Neural cell (in vitro differentiated cells): ENCODE results near the gene TPM1. TPM values are rescaled to one million over a fixed set of nuclear protein-coding genes. Genes with fewer than 3 reads are reported as not detected.
A peak's percentile ranks its signal among the peaks of the same experiment; 100 is the strongest.

Experiments
- H2AFZ ChIP-seq: fragments of 200-600, 300-800 bp; sonication (generic), shearing (Covaris generic); 2 replicates; pipeline ENCODE4 v1.6.0; 2014; ENCODE audit warnings: low read depth, mild to moderate bottlenecking, antibody characterized with exemption, low read length, moderate library complexity
- H3F3A ChIP-seq: fragments of 200-600 bp; shearing (Covaris generic); 2 replicates; pipeline ENCODE4 v1.6.1; 2016; ENCODE audit warnings: mild to moderate bottlenecking, moderate library complexity, mixed read lengths, antibody characterized with exemption, low read length; ENCODE audit not compliant: insufficient read depth, poor library complexity, severe bottlenecking
- H3K27ac ChIP-seq: fragments of 200-600, 300-800 bp; sonication (generic), shearing (Covaris generic); 2 replicates; pipeline ENCODE4 v1.5.1; 2014; ENCODE audit warnings: mild to moderate bottlenecking, low read length, moderate library complexity
- H3K27me3 ChIP-seq: fragments of 300-800, 200-600 bp; sonication (generic), shearing (Covaris generic); 2 replicates; pipeline ENCODE4 v1.6.0; 2014; ENCODE audit warnings: mild to moderate bottlenecking, low read depth, low read length, moderate library complexity; ENCODE audit not compliant: insufficient read depth
- H3K36me3 ChIP-seq: fragments of 300-800, 200-600 bp; sonication (generic), shearing (Covaris generic); 2 replicates; pipeline ENCODE4 v1.5.1; 2014; ENCODE audit warnings: mild to moderate bottlenecking, antibody characterized with exemption, low read length, moderate library complexity; ENCODE audit not compliant: insufficient read depth
- H3K4me2 ChIP-seq: fragments of 300-800, 200-600 bp; sonication (generic), shearing (Covaris generic); 2 replicates; pipeline ENCODE4 v1.6.0; 2014; ENCODE audit warnings: mild to moderate bottlenecking, low read length
- H3K4me3 ChIP-seq: fragments of 300-800, 200-600 bp; sonication (generic), shearing (Covaris generic); 2 replicates; pipeline ENCODE4 v1.5.1; 2014; ENCODE audit warnings: mild to moderate bottlenecking, low read length, moderate library complexity
- H3K79me2 ChIP-seq: fragments of 200-600 bp; shearing (Covaris generic); replicated peaks from 2 replicates; pipeline ENCODE4 v1.6.0; 2014; ENCODE audit warnings: mild to moderate bottlenecking, low read length, moderate library complexity; ENCODE audit not compliant: insufficient read depth
- H3K9ac ChIP-seq: fragments of 300-800, 200-600 bp; sonication (generic), shearing (Covaris generic); 2 replicates; pipeline ENCODE4 v1.6.1; 2016; ENCODE audit warnings: mild to moderate bottlenecking, low read length, mixed read lengths
- H3K9me2 ChIP-seq: fragments of 200-600 bp; shearing (Covaris generic); 2 replicates; pipeline ENCODE4 v1.6.1; 2016; ENCODE audit warnings: mild to moderate bottlenecking, low read length, mixed read lengths; ENCODE audit not compliant: insufficient read depth
- H3K9me3 ChIP-seq: fragments of 200-600, 300-800 bp; sonication (generic), shearing (Covaris generic); 2 replicates; pipeline ENCODE4 v1.6.1; 2016; ENCODE audit warnings: mild to moderate bottlenecking, mixed run types, low read length, moderate library complexity, mixed read lengths
- H4K20me1 ChIP-seq: fragments of 200-600 bp; shearing (Covaris generic); 2 replicates; pipeline ENCODE4 v1.6.1; 2016; ENCODE audit warnings: mild to moderate bottlenecking, mixed run types; ENCODE audit not compliant: insufficient read depth
- EP300 ChIP-seq: fragments of 450-650 bp; conservative IDR thresholded peaks from 2 replicates; pipeline ENCODE4 v1.6.1; 2014; ENCODE audit warnings: antibody characterized with exemption, mild to moderate bottlenecking, moderate library complexity; ENCODE audit not compliant: poor library complexity, severe bottlenecking
- EZH2 ChIP-seq: fragments of 200-600, 300-800 bp; shearing (Covaris generic), sonication (generic); IDR thresholded peaks from 2 replicates; pipeline ENCODE4 v1.6.1; 2014; ENCODE audit warnings: antibody characterized with exemption, low read length, borderline replicate concordance, mild to moderate bottlenecking; ENCODE audit not compliant: insufficient read depth, poor library complexity, severe bottlenecking
- MXI1 ChIP-seq: fragments of 450-650 bp; conservative IDR thresholded peaks from 2 replicates; pipeline ENCODE4 v1.6.1; 2014; ENCODE audit warnings: antibody characterized with exemption, mild to moderate bottlenecking; ENCODE audit not compliant: poor library complexity, severe bottlenecking
- POLR2AphosphoS5 ChIP-seq: IDR thresholded peaks from 2 replicates; pipeline ENCODE4 v1.6.1; 2012
- RAD21 ChIP-seq: fragments of 450-650 bp; conservative IDR thresholded peaks from 2 replicates; pipeline ENCODE4 v1.6.1; 2014; ENCODE audit warnings: antibody characterized with exemption, mild to moderate bottlenecking, moderate library complexity
- SMC3 ChIP-seq: fragments of 450-650 bp; conservative IDR thresholded peaks from 2 replicates; pipeline ENCODE4 v1.6.1; 2014; ENCODE audit warnings: antibody characterized with exemption, mild to moderate bottlenecking, moderate library complexity; ENCODE audit not compliant: poor library complexity
- TAF1 ChIP-seq: IDR thresholded peaks from 2 replicates; pipeline ENCODE4 v1.6.1; 2012; ENCODE audit warnings: low read depth
- polyA plus RNA-seq: library from polyadenylated mRNA; depleted of rRNA; stranded (reverse); fragments of >200 nt; gene quantifications from 2 replicates; pipeline ENCODE4 v1.2.3, GENCODE V29; 2014
- TF ChIP-seq, protein P1 (sequence below): fragments of 450-650 bp; IDR thresholded peaks from 2 replicates; pipeline ENCODE4 v1.5.1; 2014; ENCODE audit warnings: antibody characterized with exemption, mild to moderate bottlenecking, moderate library complexity; ENCODE audit not compliant: poor library complexity, severe bottlenecking
- TF ChIP-seq, protein P2 (sequence below): IDR thresholded peaks from 2 replicates; pipeline ENCODE4 v1.6.1; 2012; ENCODE audit warnings: borderline replicate concordance

The TPM1 gene
- polyA plus RNA-seq, 1 donor from 2014 or later = 254 TPM

DNA sequence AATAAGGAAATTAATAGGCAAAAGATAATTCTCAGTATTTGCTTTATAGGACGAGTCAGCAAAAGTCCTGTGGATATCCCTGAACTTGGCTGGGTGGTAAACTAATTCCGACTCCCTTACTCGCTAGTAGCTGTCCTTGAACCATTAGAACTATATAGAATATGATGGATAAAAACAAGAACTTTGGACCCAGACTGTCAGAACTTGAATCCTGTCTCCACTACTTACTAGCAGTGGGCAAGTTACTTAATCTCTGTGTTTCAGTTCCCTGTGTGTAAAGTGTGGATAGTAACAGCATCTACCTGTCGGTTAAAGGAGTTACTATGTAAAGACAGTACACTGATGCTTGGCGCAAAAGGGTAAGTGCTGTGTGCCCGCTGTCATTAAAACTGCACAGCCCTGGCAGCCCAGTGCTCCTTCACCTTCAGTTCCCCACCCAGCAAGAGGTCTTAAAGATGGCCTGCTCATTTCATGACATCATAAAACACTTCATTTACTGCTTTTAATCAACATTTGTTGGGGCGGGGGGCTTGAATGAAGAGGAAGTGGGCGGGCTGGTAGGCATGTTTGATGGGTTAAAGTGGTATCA, 7.3 kb downstream of the TPM1 start:
- TF ChIP-seq MXI1 (no peak), TAF1 (no peak), EP300 (no peak), POLR2AphosphoS5 (no peak), SMC3 (no peak), EZH2 (no peak), RAD21 (no peak)
- TF ChIP-seq, protein P1, sequence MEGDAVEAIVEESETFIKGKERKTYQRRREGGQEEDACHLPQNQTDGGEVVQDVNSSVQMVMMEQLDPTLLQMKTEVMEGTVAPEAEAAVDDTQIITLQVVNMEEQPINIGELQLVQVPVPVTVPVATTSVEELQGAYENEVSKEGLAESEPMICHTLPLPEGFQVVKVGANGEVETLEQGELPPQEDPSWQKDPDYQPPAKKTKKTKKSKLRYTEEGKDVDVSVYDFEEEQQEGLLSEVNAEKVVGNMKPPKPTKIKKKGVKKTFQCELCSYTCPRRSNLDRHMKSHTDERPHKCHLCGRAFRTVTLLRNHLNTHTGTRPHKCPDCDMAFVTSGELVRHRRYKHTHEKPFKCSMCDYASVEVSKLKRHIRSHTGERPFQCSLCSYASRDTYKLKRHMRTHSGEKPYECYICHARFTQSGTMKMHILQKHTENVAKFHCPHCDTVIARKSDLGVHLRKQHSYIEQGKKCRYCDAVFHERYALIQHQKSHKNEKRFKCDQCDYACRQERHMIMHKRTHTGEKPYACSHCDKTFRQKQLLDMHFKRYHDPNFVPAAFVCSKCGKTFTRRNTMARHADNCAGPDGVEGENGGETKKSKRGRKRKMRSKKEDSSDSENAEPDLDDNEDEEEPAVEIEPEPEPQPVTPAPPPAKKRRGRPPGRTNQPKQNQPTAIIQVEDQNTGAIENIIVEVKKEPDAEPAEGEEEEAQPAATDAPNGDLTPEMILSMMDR = no peak
- TF ChIP-seq, protein P2, sequence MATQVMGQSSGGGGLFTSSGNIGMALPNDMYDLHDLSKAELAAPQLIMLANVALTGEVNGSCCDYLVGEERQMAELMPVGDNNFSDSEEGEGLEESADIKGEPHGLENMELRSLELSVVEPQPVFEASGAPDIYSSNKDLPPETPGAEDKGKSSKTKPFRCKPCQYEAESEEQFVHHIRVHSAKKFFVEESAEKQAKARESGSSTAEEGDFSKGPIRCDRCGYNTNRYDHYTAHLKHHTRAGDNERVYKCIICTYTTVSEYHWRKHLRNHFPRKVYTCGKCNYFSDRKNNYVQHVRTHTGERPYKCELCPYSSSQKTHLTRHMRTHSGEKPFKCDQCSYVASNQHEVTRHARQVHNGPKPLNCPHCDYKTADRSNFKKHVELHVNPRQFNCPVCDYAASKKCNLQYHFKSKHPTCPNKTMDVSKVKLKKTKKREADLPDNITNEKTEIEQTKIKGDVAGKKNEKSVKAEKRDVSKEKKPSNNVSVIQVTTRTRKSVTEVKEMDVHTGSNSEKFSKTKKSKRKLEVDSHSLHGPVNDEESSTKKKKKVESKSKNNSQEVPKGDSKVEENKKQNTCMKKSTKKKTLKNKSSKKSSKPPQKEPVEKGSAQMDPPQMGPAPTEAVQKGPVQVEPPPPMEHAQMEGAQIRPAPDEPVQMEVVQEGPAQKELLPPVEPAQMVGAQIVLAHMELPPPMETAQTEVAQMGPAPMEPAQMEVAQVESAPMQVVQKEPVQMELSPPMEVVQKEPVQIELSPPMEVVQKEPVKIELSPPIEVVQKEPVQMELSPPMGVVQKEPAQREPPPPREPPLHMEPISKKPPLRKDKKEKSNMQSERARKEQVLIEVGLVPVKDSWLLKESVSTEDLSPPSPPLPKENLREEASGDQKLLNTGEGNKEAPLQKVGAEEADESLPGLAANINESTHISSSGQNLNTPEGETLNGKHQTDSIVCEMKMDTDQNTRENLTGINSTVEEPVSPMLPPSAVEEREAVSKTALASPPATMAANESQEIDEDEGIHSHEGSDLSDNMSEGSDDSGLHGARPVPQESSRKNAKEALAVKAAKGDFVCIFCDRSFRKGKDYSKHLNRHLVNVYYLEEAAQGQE = no peak
- Histone ChIP-seq H2AFZ (no peak overlapping the region), H3K9me3 (no peaks in the 10 kb centered on the region), H3F3A (no peaks in the 10 kb centered on the region), H4K20me1 (peaks cover 4% of the 10 kb centered on the region), H3K79me2 (peaks cover 72% of the 10 kb centered on the region), H3K27ac (no peak overlapping the region), H3K9me2 (no peaks in the 10 kb centered on the region), H3K27me3 (no peaks in the 10 kb centered on the region), H3K4me2 (peak overlapping the region; percentile 83), H3K36me3 (no peaks in the 10 kb centered on the region), H3K9ac (no peak overlapping the region), H3K4me3 (peak overlapping the region; percentile 91)

DNA sequence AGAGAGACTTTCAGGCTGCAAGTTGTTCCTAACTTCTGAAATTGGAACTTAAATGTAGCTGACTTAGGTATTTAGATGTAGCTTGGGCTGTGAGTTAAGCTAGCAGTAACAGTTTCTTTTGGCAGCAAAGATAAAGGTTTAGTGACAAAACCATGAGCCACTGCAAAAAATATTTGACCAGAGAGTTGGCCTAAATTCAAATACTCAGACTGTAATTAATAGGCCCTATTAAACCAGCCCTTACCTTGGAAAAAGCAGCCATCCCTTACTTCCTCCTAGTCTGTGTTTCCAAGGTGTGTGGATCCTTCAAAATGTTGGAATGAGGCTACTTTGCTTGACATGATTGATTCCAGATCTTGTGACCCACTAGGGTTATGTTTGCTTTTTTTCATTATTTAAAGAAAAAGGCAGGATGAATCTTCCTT, 8.2 kb downstream of the TPM1 start:
- Histone ChIP-seq H3K9me3 (no peaks in the 10 kb centered on the region), H3K4me3 (peak overlapping the region; percentile 91), H3F3A (no peaks in the 10 kb centered on the region), H3K9ac (no peak overlapping the region), H3K27me3 (no peaks in the 10 kb centered on the region), H3K9me2 (no peaks in the 10 kb centered on the region), H3K4me2 (peak overlapping the region; percentile 83), H3K27ac (no peak overlapping the region), H4K20me1 (peaks cover 4% of the 10 kb centered on the region), H2AFZ (no peak overlapping the region), H3K36me3 (no peaks in the 10 kb centered on the region), H3K79me2 (peaks cover 74% of the 10 kb centered on the region)
- no peak for TF ChIP-seq EP300
- no peak for TF ChIP-seq EZH2
- TF ChIP-seq SMC3 = no peak
- no peak for TF ChIP-seq TAF1
- TF ChIP-seq RAD21 = no peak
- TF ChIP-seq MXI1 = no peak
- TF ChIP-seq, protein P2 = no peak
- TF ChIP-seq POLR2AphosphoS5 = no peak
- TF ChIP-seq, protein P1 = no peak
